Activated CD8-positive, alpha-beta memory T cell treated with anti-CD3 and anti-CD28 coated beads, Interleukin-2, amount 50 U/mL, for 24 hours (primary cell): ENCODE results near the gene TTLL9.
"Not testable (repeated sequence)": the region's sequence is repeated elsewhere in the genome, so short reads cannot be mapped to it uniquely, and the experiment has no call there.

Experiments
- DNase-seq: peaks from one replicate; pipeline ENCODE4 v3.0.0-alpha.2; 2020; ENCODE audit errors: extremely low read depth

Gene TTLL9

GRCh38 chr20:31883829-31884228 is 13.4 kb downstream of the TTLL9 start:
- no peak for DNase-seq

GRCh38 chr20:31890646-31891045 is 20.2 kb downstream of the TTLL9 start:
- DNase-seq, result no peak

GRCh38 chr20:31894980-31895675 is 24.7 kb downstream of the TTLL9 start:
- DNase-seq, result no peak

GRCh38 chr20:31896049-31896448 is 25.6 kb downstream of the TTLL9 start:
- DNase-seq, result no peak

- no peak for DNase-seq
Measured at GRCh38 chr20:31897541-31897940, 27.1 kb downstream of the TTLL9 start.

GRCh38 chr20:31901615-31902014 is 31.2 kb downstream of the TTLL9 start:
- no peak for DNase-seq

GRCh38 chr20:31903627-31904386 is 33.4 kb downstream of the TTLL9 start:
- no peak for DNase-seq

GRCh38 chr20:31906001-31906400 is 35.6 kb downstream of the TTLL9 start:
- no peak for DNase-seq

- DNase-seq, result no peak
Measured at GRCh38 chr20:31907046-31907445, 36.6 kb downstream of the TTLL9 start.

GRCh38 chr20:31908016-31908415 is 37.6 kb downstream of the TTLL9 start:
- DNase-seq, result no peak

GRCh38 chr20:31908424-31908823 is 38.0 kb downstream of the TTLL9 start:
- no peak for DNase-seq

- no peak for DNase-seq
Measured at GRCh38 chr20:31909253-31910070, 39.0 kb downstream of the TTLL9 start.

GRCh38 chr20:31910071-31910803 is 39.8 kb downstream of the TTLL9 start:
- DNase-seq, result no peak

GRCh38 chr20:31913431-31914157 is 43.2 kb downstream of the TTLL9 start:
- no peak for DNase-seq

GRCh38 chr20:31914170-31914569 is 43.7 kb downstream of the TTLL9 start:
- no peak for DNase-seq

- DNase-seq, result no peak
Measured at GRCh38 chr20:31915491-31916280, 45.3 kb downstream of the TTLL9 start.

GRCh38 chr20:31916708-31917107 is 46.3 kb downstream of the TTLL9 start:
- DNase-seq, result no peak

- not testable (repeated sequence) for DNase-seq
Measured at GRCh38 chr20:31917962-31918412, 47.6 kb downstream of the TTLL9 start.

- DNase-seq, result no peak
Measured at GRCh38 chr20:31918466-31919105, 48.2 kb downstream of the TTLL9 start.
